ENCODE results near the gene ATG16L1. TPM values are rescaled to one million over a fixed set of nuclear protein-coding genes. Genes with fewer than 3 reads are reported as not detected.

Gene ATG16L1
- 16.0 and 16.8 TPM in 2 replicates for total RNA-seq

DNA sequence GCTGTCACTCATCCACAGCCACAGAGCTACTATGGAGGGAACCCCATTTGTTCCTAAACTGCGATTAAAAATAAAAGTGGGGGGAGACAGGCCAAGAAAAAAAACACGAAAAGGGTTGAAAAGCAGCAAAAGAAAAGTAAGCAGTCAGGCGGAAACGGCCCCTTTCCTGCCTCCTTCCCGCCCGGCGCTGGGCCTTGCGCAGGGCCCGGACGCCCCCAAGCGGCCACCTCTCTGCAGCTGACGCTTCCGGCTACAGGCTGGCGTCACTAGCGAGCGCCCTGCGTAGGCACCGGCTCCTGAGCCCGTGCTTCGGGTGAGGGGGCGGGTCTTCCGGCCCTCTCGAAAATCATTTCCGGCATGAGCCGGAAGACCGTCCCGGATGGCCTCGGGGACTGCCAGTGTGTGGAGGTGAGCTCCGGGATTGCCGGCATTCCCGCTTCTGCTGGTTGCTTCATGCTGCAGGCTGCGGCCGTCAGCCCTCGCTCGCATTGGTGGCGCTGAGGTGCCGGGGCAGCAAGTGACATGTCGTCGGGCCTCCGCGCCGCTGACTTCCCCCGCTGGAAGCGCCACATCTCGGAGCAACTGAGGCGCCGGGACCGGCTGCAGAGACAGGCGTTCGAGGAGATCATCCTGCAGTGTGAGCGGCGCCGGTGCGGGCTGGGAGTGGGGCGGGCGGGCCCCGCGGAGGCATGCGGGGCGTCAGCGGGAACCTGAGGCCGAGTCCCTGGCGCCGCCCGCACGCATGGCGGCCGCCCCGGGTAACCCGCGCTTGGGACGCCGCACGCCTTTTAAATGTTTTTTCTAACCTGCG is at the start of gene ATG16L1:
Gene ATG16L1, plus strand, starts transcription at position 368 of the 811 bp plus-strand sequence. Its CDS starts 155 bp downstream, at position 523.

DNA sequence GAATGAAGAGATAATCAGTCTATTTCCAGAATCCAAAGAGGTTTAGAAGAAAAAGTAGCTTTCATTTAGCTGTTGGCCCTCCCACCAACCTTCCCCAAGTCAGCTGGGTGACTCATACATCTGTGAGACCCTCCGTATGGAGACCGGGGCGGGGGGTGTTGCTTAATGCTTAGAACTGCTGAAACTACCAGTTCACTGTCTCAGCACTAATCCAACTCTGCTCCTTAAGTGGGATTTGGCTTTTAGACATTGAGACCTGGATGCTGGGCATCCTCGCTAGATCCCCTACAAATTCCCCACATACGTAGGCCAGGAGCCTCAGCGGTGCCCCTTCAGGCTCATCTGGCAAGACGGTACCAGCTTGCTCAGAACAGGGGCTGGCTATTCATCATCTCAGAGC is 56.1 kb downstream of the ATG16L1 start, which contains the start of gene SAG:
Gene SAG, plus strand, starts transcription at position 252 of the 400 bp plus-strand sequence. CDS start 1,374 bp downstream, outside the sequence.

Other genes with a start within 250 kb of the ATG16L1 start
- 0.08 and 3.0 TPM in 2 replicates for gene NGEF, start 238.4 kb upstream of the ATG16L1 start, total RNA-seq
- gene NEU2, start 219.0 kb upstream of the ATG16L1 start, total RNA-seq = not detected in 2 replicates
- gene INPP5D, start 191.3 kb upstream of the ATG16L1 start, total RNA-seq = 0.65 and 1.0 TPM in 2 replicates
- gene SAG, start 56.1 kb downstream of the ATG16L1 start, total RNA-seq = not detected in 2 replicates
- gene DGKD, start 102.8 kb downstream of the ATG16L1 start, total RNA-seq = 11.6 and 13.7 TPM in 2 replicates